Mesothelial cell of epicardium (in vitro differentiated cells): ENCODE measurements around the gene MALT1. TPM values are rescaled to one million over a fixed set of nuclear protein-coding genes. Genes with fewer than 3 reads are reported as not detected.

Source experiments
- DNase-seq, 2 experiments: peaks; one replicate each; pipeline ENCODE4 v3.0.0; 2021; ENCODE audit warnings: low spot score in 2 of 2; ENCODE audit not compliant: unreplicated experiment in 2 of 2
- H3K27ac Mint-ChIP-seq: 2 replicates; pipeline ENCODE4 v1.8.0; 2021; ENCODE audit warnings: mixed read lengths
- H3K27me3 Mint-ChIP-seq: 2 replicates; pipeline ENCODE4 v1.8.0; 2021; ENCODE audit warnings: low read depth, mixed read lengths
- H3K36me3 Mint-ChIP-seq: 2 replicates; pipeline ENCODE4 v1.8.0; 2021; ENCODE audit warnings: mixed read lengths
- H3K4me1 Mint-ChIP-seq: 2 replicates; pipeline ENCODE4 v1.8.0; 2021; ENCODE audit warnings: mixed read lengths
- H3K4me3 Mint-ChIP-seq: 2 replicates; pipeline ENCODE4 v1.8.0; 2021; ENCODE audit warnings: mild to moderate bottlenecking, moderate library complexity, mixed read lengths
- H3K9me3 Mint-ChIP-seq: 2 replicates; pipeline ENCODE4 v1.8.0; 2021; ENCODE audit warnings: mixed read lengths
- total RNA-seq: library from RNA; stranded (reverse); gene quantifications from 3 replicates; pipeline ENCODE4 v1.2.1, GENCODE V29; 2021
- TF ChIP-seq, protein P1 (sequence below): fragments of 200-600 bp; sonication (generic); IDR thresholded peaks from one replicate; pipeline ENCODE4 v1.5.0; 2021; ENCODE audit warnings: antibody characterized with exemption; ENCODE audit not compliant: unreplicated experiment

Gene MALT1
- total RNA-seq, 1 donor from 2014 or later = 25.3 TPM

DNA sequence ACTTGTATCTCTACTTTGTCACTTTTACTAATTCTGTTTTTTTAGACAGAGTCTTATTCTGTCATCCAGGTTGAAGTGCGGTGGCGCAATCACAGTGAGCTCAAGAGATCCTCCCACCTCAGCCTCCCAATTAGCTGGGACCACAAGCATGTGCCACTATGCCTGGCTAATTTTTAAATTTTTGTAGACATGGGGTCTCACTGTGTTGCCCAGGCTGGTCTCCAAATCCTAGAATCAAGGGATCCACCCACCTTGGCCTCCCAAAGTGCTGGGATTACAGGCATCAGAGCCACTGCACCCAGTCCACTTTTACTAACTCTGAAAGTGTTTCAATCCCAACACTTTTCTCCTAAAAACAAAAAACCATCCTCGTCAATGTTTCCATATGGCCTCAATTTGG is 94.9 kb downstream of the MALT1 start:
- H3K4me3 Mint-ChIP-seq = no peak overlapping the region
- peaks cover 22% of the 10 kb centered on the region for H3K27me3 Mint-ChIP-seq
- H3K27ac Mint-ChIP-seq = no peak overlapping the region
- TF ChIP-seq, protein P1, sequence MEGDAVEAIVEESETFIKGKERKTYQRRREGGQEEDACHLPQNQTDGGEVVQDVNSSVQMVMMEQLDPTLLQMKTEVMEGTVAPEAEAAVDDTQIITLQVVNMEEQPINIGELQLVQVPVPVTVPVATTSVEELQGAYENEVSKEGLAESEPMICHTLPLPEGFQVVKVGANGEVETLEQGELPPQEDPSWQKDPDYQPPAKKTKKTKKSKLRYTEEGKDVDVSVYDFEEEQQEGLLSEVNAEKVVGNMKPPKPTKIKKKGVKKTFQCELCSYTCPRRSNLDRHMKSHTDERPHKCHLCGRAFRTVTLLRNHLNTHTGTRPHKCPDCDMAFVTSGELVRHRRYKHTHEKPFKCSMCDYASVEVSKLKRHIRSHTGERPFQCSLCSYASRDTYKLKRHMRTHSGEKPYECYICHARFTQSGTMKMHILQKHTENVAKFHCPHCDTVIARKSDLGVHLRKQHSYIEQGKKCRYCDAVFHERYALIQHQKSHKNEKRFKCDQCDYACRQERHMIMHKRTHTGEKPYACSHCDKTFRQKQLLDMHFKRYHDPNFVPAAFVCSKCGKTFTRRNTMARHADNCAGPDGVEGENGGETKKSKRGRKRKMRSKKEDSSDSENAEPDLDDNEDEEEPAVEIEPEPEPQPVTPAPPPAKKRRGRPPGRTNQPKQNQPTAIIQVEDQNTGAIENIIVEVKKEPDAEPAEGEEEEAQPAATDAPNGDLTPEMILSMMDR = no peak
- H3K4me1 Mint-ChIP-seq = peaks cover 27% of the 10 kb centered on the region
- peak in 1 of 2 experiments; percentile 14 for DNase-seq
- no peaks in the 10 kb centered on the region for H3K36me3 Mint-ChIP-seq
- H3K9me3 Mint-ChIP-seq = no peaks in the 10 kb centered on the region

DNA sequence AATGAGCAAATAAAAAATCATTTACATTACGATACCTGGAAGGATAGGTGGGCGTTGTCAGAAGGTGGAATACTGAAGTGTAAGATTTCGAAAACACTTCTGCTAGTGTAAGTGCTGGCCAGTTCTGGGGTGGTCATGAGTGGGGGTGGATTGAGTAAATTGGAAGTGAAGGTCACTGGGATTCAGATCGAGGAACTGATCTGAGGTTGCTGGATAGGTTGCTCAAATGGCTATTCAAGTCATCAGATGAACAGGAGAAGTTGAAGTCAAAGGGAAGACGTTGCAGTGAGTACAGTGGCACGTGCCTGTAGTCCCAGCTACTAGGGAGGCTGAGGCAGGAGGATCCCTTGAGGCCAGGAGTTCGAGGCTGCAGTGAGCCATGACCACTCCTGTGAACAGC is 95.7 kb downstream of the MALT1 start:
- Mint-ChIP-seq H3K36me3 (no peaks in the 10 kb centered on the region), H3K27ac (no peak overlapping the region), H3K4me3 (no peak overlapping the region), H3K9me3 (no peaks in the 10 kb centered on the region), H3K4me1 (peaks cover 27% of the 10 kb centered on the region), H3K27me3 (peaks cover 20% of the 10 kb centered on the region)
- TF ChIP-seq, protein P1 = no peak
- DNase-seq = no peak

DNA sequence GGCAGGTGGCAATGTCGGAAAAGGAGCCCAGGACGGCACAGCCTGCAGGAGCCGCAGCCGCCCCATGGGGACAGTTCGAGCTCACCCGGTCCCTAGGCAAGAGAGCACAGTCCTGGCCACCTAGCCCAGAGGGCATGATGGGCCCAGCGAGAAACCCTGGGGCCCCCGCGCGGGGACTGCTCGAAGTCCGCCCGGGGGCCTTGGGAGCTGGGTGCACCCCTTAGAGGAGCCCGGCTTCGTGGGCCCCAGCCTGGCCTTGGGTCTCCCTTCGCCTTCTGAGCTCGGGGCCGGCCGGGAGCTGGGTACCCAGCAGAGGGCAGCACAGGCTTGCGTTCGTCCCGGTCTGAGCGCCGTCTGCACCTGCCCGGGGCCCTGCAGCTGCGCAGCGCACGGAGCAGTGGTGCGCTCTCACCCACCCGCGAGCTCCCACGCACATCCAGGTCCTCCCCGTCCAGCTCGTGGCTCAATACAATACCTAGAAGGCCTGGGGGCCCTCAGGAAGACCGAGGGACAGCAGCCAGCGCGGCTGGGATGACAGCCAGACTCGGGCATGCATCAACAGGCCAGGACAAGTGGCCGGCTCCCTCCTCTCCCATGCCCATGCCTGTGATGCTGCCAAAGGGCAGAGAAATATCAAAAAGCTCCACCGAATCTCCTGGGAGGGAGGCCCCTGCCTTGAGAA is 97.2 kb downstream of the MALT1 start:
- Mint-ChIP-seq H3K4me1 (peaks cover 18% of the 10 kb centered on the region), H3K36me3 (no peaks in the 10 kb centered on the region), H3K9me3 (no peaks in the 10 kb centered on the region), H3K27me3 (peaks cover 20% of the 10 kb centered on the region), H3K4me3 (peak overlapping the region; percentile 66), H3K27ac (no peak overlapping the region)
- TF ChIP-seq, protein P1 = peak; percentile 86
- DNase-seq = peak; percentile 54 to 88

DNA sequence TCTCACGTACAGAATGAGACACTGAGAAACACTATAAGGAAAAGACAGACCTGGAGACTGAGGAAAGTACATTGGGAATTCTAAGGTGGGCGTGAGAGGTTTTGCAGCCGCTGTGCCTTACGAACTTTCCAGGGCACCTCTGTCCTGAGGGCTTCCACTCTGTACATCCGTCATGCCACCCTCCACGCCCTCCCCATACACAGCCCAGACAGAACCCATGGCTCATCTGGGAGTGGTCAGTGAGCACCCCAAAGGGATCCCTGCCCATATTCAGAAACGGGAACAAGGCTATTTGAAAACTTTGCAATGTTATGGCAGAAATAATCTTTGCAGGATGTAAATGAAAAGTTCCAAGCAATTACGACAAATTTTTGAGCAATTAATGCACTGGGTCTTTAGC is 98.1 kb downstream of the MALT1 start:
- no peaks in the 10 kb centered on the region for H3K36me3 Mint-ChIP-seq
- TF ChIP-seq, protein P1 = no peak
- peaks cover 18% of the 10 kb centered on the region for H3K4me1 Mint-ChIP-seq
- H3K4me3 Mint-ChIP-seq = no peak overlapping the region
- no peak for DNase-seq
- no peak overlapping the region for H3K27ac Mint-ChIP-seq
- peaks cover 20% of the 10 kb centered on the region for H3K27me3 Mint-ChIP-seq
- no peaks in the 10 kb centered on the region for H3K9me3 Mint-ChIP-seq

DNA sequence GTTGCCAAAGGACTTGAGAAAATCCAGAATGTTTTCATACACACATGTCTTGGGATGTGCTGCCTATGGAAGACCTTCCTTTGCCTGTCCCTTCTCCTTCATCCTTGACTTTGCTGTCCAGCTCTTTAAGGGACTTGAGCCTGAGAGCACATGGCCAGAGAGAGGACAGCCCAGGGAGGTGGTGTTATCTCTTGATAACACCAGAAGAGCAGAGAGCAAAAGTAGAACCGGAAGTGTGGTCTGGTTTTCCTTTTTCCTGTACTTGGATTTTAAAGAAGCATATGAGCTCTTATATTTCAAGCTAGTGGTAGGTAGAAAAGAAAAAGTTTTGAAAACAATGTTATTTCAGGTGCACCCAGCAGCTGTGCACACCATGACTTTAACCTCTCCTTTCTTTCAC is 99.3 kb downstream of the MALT1 start:
- Mint-ChIP-seq H3K4me1 (peaks cover 12% of the 10 kb centered on the region), H3K9me3 (no peaks in the 10 kb centered on the region), H3K36me3 (no peaks in the 10 kb centered on the region), H3K4me3 (no peak overlapping the region), H3K27me3 (peaks cover 14% of the 10 kb centered on the region), H3K27ac (no peak overlapping the region)
- no peak for DNase-seq
- TF ChIP-seq, protein P1 = no peak
